HG02981 (cell line): ENCODE data around the gene SNAI1.

Experiments used
- ATAC-seq: cut with Tn5 transposase; IDR thresholded peaks from one replicate; pipeline ENCODE4 v1.9.1; 2021; ENCODE audit warnings: mild to moderate bottlenecking, moderate library complexity; ENCODE audit not compliant: unreplicated experiment

The SNAI1 gene

DNA sequence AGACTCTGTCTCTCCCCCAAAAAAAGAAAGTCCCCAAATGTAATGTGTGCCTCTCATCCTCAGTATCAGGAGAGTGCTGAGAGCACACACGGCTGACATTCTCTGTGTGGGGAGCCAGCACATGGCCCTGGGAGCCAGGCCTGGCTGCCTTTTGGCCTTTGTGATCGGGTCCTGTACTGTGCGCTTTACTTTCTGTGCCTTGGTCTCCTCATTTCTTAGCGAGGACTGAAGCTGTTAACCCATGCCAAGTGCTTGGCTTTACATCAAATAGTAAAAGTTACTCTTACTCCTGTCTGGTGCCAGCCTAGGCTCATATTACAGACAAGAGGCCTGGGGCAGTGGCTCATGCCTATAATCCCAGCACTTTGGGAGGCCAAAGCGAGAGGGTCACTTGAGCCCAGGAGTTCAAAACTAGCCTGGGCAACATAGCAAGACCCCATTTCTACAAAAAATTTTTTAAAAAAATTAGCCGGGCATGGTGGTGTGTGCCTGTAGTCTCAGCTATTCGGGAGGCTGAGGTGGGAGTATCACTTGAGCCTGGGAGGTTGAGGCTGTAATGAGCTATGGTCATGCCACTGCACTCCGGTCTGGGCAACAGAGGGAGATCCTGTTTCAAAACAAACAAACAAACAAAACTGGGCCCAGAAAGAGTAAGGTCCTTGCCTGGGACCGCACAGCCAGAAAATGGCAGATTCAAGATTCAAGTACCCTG, 50.3 kb downstream of the SNAI1 start:
- no peak for ATAC-seq

DNA sequence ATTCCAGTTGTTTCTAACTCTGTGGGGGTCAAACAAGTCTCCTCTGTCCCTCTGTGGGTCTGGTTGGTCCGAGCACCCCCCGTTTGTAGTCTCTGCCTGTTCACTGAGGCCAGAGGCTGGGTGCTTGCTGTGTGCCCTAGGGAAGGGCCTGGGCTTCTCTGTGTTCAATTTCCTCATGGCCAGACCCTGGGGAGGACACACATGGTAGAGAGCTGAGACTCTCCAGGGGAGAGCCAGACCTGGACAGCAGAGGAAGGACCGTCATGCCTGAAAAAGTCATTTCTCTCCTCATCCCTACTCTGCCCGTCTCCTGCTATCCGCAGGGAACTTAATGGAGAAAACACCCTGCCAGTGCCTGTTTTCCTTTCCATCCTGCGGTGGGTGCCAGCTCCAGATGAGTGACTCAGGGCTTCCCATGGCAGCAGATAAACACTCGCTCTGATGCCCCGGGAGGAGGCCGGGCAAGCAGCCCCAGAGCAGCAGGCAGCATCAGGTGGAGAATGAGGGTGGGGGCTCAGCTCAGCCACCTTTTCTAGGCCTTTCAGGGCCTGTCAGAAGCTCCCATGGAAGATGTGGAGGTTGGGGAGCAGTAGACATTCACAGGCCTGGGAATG, 51.9 kb downstream of the SNAI1 start:
- ATAC-seq: no peak

DNA sequence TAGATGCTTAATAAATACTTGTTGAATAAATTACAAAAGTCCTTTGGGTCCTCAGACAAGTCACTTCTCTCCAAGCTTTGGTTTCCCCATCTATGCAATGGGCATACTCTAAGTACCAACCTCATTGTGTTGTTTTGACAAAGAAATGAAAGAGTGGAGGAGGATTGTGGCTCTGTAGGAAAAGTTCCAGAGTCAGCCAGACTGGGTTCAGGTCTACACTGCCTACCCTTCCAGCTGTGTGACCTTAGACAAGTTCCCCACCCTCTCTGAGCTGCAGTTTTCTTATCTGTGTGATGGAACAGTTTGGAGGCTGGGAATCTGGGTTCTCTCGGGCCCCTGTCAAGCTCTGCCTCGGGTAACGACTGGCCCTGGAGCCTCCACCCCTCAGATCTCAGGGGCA, 53.9 kb downstream of the SNAI1 start:
- ATAC-seq: no peak

GRCh38 chr20:50037123-50037522, 54.3 kb downstream of the SNAI1 start:
- ATAC-seq: no peak

DNA sequence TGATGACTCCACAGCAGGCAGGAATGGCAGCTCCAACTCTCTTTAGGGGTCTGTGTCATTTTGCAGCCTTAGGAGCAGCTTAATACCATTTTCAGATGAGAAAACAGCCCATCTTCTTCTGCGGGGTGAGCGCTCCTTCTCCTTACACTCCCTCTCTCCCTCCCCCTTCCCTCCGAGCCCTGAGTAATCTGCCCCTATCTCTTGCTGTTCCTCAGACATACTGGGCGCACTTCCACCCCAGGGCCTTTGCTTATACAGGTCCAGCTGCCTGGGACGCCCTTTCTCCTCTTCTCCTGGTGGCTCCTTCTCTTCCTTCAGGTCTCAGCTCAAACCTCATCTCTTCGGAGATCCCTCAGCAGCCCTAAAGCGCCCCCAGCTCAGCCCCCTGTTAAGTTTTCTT, 54.8 kb downstream of the SNAI1 start:
- no peak for ATAC-seq

DNA sequence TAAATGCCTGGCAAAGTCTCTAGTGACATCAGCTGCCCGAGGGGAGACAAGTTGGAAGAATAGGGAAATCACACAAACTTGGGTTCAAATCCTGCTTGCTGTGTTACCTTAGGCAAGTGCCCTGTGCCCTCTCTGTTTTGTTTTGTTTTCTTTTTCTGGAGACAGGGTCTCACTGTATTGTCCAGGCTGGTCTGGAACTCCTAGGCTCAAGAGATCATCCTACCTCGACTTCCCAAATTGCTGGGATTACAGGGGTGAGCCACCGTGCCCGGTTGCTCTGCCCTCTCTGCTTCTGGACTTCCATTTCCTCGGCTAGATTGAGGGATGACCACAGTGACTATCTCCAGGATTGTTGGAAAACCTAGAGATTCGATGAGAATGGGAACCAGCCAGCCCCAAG, 55.4 kb downstream of the SNAI1 start:
- ATAC-seq: no peak
